Stimulated activated naive CD8-positive, alpha-beta T cell treated with anti-CD3 and anti-CD28 coated beads, Interleukin-15, Interleukin-2, amounts not matched to agents 100 U/mL and 50 U/mL, for 24 hours (primary cell): ENCODE measurements around the gene HCRTR1.
A peak's percentile ranks its signal among the peaks of the same experiment; 100 is the strongest.

ENCODE experiments used
- ATAC-seq: fragments of 150-1000 bp; cut with Tn5 transposase; one replicate; pipeline ENCODE4 v1.10.0; 2021
- DNase-seq: peaks from one replicate; pipeline ENCODE4 v3.0.0; 2021

Gene HCRTR1

GRCh38 chr1:31626223-31627207, 9.0 kb downstream of the HCRTR1 start:
- ATAC-seq (no peak), DNase-seq (no peak)

GRCh38 chr1:31627301-31627929, 9.9 kb downstream of the HCRTR1 start:
- ATAC-seq = no peak

GRCh38 chr1:31627930-31628559, 10.6 kb downstream of the HCRTR1 start:
- no peak for DNase-seq
- ATAC-seq = no peak

More at GRCh38 chr1:31627301-31627929, 9.9 kb downstream of the HCRTR1 start:
- no peak for DNase-seq

- DNase-seq = no peak
Measured at GRCh38 chr1:31628931-31629556, 11.6 kb downstream of the HCRTR1 start.

GRCh38 chr1:31632649-31633048, 15.2 kb downstream of the HCRTR1 start:
- no peak for ATAC-seq
- DNase-seq = no peak

More at GRCh38 chr1:31628931-31629556, 11.6 kb downstream of the HCRTR1 start:
- ATAC-seq = no peak

- ATAC-seq (no peak), DNase-seq (peak; percentile 54)
Measured at GRCh38 chr1:31633117-31633516, 15.6 kb downstream of the HCRTR1 start.

GRCh38 chr1:31637915-31638673, 20.6 kb downstream of the HCRTR1 start:
- ATAC-seq = no peak
- no peak for DNase-seq

- no peak for DNase-seq
- no peak for ATAC-seq
Measured at GRCh38 chr1:31639543-31639942, 22.1 kb downstream of the HCRTR1 start.

- no peak for DNase-seq
- no peak for ATAC-seq
Measured at GRCh38 chr1:31640179-31640578, 22.7 kb downstream of the HCRTR1 start.

GRCh38 chr1:31640964-31641363, 23.5 kb downstream of the HCRTR1 start:
- ATAC-seq (no peak), DNase-seq (no peak)

- no peak for ATAC-seq
- DNase-seq = no peak
Measured at GRCh38 chr1:31642366-31642765, 24.9 kb downstream of the HCRTR1 start.

GRCh38 chr1:31642897-31643296, 25.4 kb downstream of the HCRTR1 start:
- DNase-seq (no peak), ATAC-seq (no peak)

GRCh38 chr1:31643976-31644559, 26.6 kb downstream of the HCRTR1 start:
- ATAC-seq (peak; percentile 37), DNase-seq (no peak)

GRCh38 chr1:31644560-31645273, 27.2 kb downstream of the HCRTR1 start, which contains the start of gene PEF1:
Gene PEF1, minus strand, starts transcription at chr1:31644876. Its CDS starts 12 bp downstream, at chr1:31644864.
- DNase-seq (peak; percentile 99), ATAC-seq (peak; percentile 93)

GRCh38 chr1:31645274-31645568, 27.7 kb downstream of the HCRTR1 start:
- DNase-seq (no peak), ATAC-seq (no peak)

- ATAC-seq (no peak), DNase-seq (no peak)
Measured at GRCh38 chr1:31646259-31646960, 28.9 kb downstream of the HCRTR1 start.

GRCh38 chr1:31647106-31647505, 29.6 kb downstream of the HCRTR1 start:
- ATAC-seq (no peak), DNase-seq (no peak)

GRCh38 chr1:31648190-31648589, 30.7 kb downstream of the HCRTR1 start:
- ATAC-seq = no peak
- no peak for DNase-seq

- ATAC-seq = no peak
Measured at GRCh38 chr1:31648641-31649357, 31.3 kb downstream of the HCRTR1 start.

More at GRCh38 chr1:31648641-31649357, 31.3 kb downstream of the HCRTR1 start:
- DNase-seq = no peak
